K562 (cell line): ENCODE measurements around the gene ERLIN1. TPM values are rescaled to one million over a fixed set of nuclear protein-coding genes. Genes with fewer than 3 reads are reported as not detected.

Experiments
- ARNT ChIP-seq, 2 experiments: fragments of 450-650 bp; IDR thresholded peaks; 2 replicates each; pipeline ENCODE4 v1.6.1; 2016; ENCODE audit warnings: mild to moderate bottlenecking in 1 of 2
- BHLHE40 ChIP-seq: IDR thresholded peaks from 2 replicates; pipeline ENCODE4 v1.6.1; 2011; ENCODE audit warnings: low read length, improper control_type of control experiment
- GTF2B ChIP-seq: IDR thresholded peaks from 2 replicates; pipeline ENCODE4 v1.6.1; 2011; ENCODE audit not compliant: insufficient read length; ENCODE audit errors: extremely low read depth
- HDAC2 ChIP-seq: fragments of 450-650 bp; IDR thresholded peaks from 2 replicates; pipeline ENCODE4 v1.6.1; 2016; ENCODE audit warnings: mild to moderate bottlenecking
- ILK ChIP-seq: fragments of 450-650 bp; IDR thresholded peaks from 2 replicates; pipeline ENCODE4 v1.6.1; 2016; ENCODE audit warnings: missing genetic modification characterization, low read depth, mild to moderate bottlenecking, missing compliant biosample characterization, moderate library complexity, borderline replicate concordance
- MAX ChIP-seq: sonication (generic); formaldehyde crosslinking; IDR thresholded peaks from 2 replicates; pipeline ENCODE4 v1.9.0; 2022; ENCODE audit warnings: mild to moderate bottlenecking, missing genetic modification reagents
- MAZ ChIP-seq, 2 experiments: fragments of 450-650 bp in 1 of 2; sonication (generic) in 1 of 2; formaldehyde crosslinking; IDR thresholded peaks in 1 of 2; conservative IDR thresholded peaks in 1 of 2; 2 replicates each; pipeline versions ENCODE4 v1.4.0 to v1.5.0; 2020; ENCODE audit warnings: mild to moderate bottlenecking in 1 of 2, missing genetic modification reagents in 1 of 2
- MEIS2 ChIP-seq: fragments of 450-650 bp; IDR thresholded peaks from 2 replicates; pipeline ENCODE4 v1.6.1; 2014; ENCODE audit warnings: mild to moderate bottlenecking; ENCODE audit not compliant: partially characterized antibody
- NCOA2 ChIP-seq, 2 experiments: fragments of 450-650 bp; IDR thresholded peaks; 2 replicates each; pipeline ENCODE4 v1.6.1; 2018; ENCODE audit warnings: mild to moderate bottlenecking in 2 of 2, moderate library complexity in 1 of 2; ENCODE audit not compliant: partially characterized antibody in 2 of 2
- NFXL1 ChIP-seq: fragments of 450-650 bp; formaldehyde crosslinking; IDR thresholded peaks from 2 replicates; pipeline ENCODE4 v1.4.0; 2021; ENCODE audit warnings: mild to moderate bottlenecking
- PHTF2 ChIP-seq: fragments of 250-450 bp; sonication (Bioruptor Pico); IDR thresholded peaks from 2 replicates; pipeline ENCODE4 v1.5.0; 2021; ENCODE audit warnings: mild to moderate bottlenecking
- RBM22 ChIP-seq: fragments of 200-400 bp; formaldehyde crosslinking; IDR thresholded peaks from 2 replicates; pipeline ENCODE4 v1.6.1; 2018; ENCODE audit warnings: low read length, low read depth; ENCODE audit not compliant: poor library complexity, severe bottlenecking
- SAP30 ChIP-seq: fragments of 200-600 bp; sonication (generic); IDR thresholded peaks from 2 replicates; pipeline ENCODE4 v1.6.1; 2012; ENCODE audit warnings: borderline replicate concordance, low read depth, mild to moderate bottlenecking, moderate library complexity, low read length, control low read depth, inconsistent platforms; ENCODE audit not compliant: insufficient read depth, poor library complexity, severe bottlenecking
- SIX5 ChIP-seq, 2 experiments: IDR thresholded peaks; 2 replicates each; pipeline ENCODE4 v1.6.1; 2011; ENCODE audit warnings: low read length in 2 of 2, borderline replicate concordance in 1 of 2, low read depth in 1 of 2, mild to moderate bottlenecking in 1 of 2, moderate library complexity in 1 of 2; ENCODE audit not compliant: insufficient read depth in 1 of 2
- SRSF3 ChIP-seq: fragments of 200-400 bp; formaldehyde crosslinking; IDR thresholded peaks from 2 replicates; pipeline ENCODE4 v1.6.1; 2016; ENCODE audit warnings: mild to moderate bottlenecking, low read length, moderate library complexity; ENCODE audit not compliant: insufficient read depth
- TCFL5 ChIP-seq: fragments of 250-450 bp; sonication (Bioruptor Pico); conservative IDR thresholded peaks from 2 replicates; pipeline ENCODE4 v1.6.1; 2021; ENCODE audit warnings: mild to moderate bottlenecking, moderate library complexity, matching md5 sums
- ZNF23 ChIP-seq: fragments of 250-450 bp; sonication (Bioruptor Pico); IDR thresholded peaks from 2 replicates; pipeline ENCODE4 v1.4.0; 2020; ENCODE audit warnings: mild to moderate bottlenecking
- polyA plus RNA-seq, 8 experiments: library from polyadenylated mRNA; depleted of rRNA in 4 of 8; stranded (reverse) in 5 of 8; unstranded in 3 of 8; fragments of >200 nt; fragmentation: Nextera tagmentation in 2 of 8; fragmentation: Illumina TruSeq in 1 of 8; extraction: Ambion mirVana in 2 of 8; extraction: Trizol in 1 of 8; gene quantifications; 2 replicates each; pipeline versions ENCODE4 v1.2.1 to v1.2.3, GENCODE V29; 2011 to 2014; ENCODE audit warnings: inconsistent platforms in 1 of 8, missing spikeins in 1 of 8
- total RNA-seq, 7 experiments: library from RNA; depleted of rRNA in 6 of 7; stranded (reverse); fragments of >200 nt in 6 of 7; fragmentation: Illumina TruSeq in 2 of 7; extraction: Trizol in 2 of 7; gene quantifications; 2 replicates each; pipeline versions ENCODE4 v1.2.1 to v1.2.3, GENCODE V29; 2011 to 2021; ENCODE audit warnings: low replicate concordance in 1 of 7
- TF ChIP-seq, protein P1 (sequence below): fragments of 450-650 bp; IDR thresholded peaks from 2 replicates; pipeline ENCODE4 v1.6.1; 2014; ENCODE audit warnings: low read depth, mild to moderate bottlenecking, moderate library complexity, borderline replicate concordance
- TF ChIP-seq, protein P2 (sequence below): IDR thresholded peaks from 2 replicates; pipeline ENCODE4 v1.6.1; 2016; ENCODE audit warnings: missing genetic modification characterization, missing compliant biosample characterization
- TF ChIP-seq, protein P3 (sequence below): fragments of 450-650 bp; formaldehyde crosslinking; IDR thresholded peaks from 2 replicates; pipeline ENCODE4 v1.4.0; 2020; ENCODE audit warnings: mild to moderate bottlenecking, moderate library complexity

ERLIN1 gene
- total and polyA plus RNA-seq, 9 of the 15 experiments (the other 6 are each of a cell fraction or from before 2014, with no cell fraction given), result 9.8 to 26.8 (median 15.5) TPM

- TF ChIP-seq SAP30 (peak; percentile 49), SRSF3 (no peak), SIX5 (IDR thresholded peaks at IDR 0.05; ENCODE audit: borderline replicate concordance in 1 of 2, insufficient read depth in 1 of 2, low read depth in 1 of 2, low read length in 2 of 2) (no peak), GTF2B (peak; percentile 18), HDAC2 (no peak), RBM22 (no peak), MAX (peak; percentile 88), MEIS2 (peak; percentile 73), BHLHE40 (peak; percentile 99), PHTF2 (CRISPR knock-in tag) (no peak), ILK (tag) (no peak), ARNT (IDR thresholded peaks at IDR 0.05) (no peak), MAZ (CRISPR knock-in tag; conservative IDR thresholded peaks at IDR 0.05 in 1 of 2, IDR thresholded peaks at IDR 0.05 in 1 of 2) (peak; percentile 59 to 89; a peak in 2 of 4 replicates), NFXL1 (CRISPR knock-in tag) (no peak), TCFL5 (CRISPR knock-in tag) (no peak), ZNF23 (no peak), NCOA2 (IDR thresholded peaks at IDR 0.05; ENCODE audit: partially characterized antibody in 2 of 2) (no peak)
- TF ChIP-seq, protein P1, sequence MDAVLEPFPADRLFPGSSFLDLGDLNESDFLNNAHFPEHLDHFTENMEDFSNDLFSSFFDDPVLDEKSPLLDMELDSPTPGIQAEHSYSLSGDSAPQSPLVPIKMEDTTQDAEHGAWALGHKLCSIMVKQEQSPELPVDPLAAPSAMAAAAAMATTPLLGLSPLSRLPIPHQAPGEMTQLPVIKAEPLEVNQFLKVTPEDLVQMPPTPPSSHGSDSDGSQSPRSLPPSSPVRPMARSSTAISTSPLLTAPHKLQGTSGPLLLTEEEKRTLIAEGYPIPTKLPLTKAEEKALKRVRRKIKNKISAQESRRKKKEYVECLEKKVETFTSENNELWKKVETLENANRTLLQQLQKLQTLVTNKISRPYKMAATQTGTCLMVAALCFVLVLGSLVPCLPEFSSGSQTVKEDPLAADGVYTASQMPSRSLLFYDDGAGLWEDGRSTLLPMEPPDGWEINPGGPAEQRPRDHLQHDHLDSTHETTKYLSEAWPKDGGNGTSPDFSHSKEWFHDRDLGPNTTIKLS, result peak; percentile 54; the same call in 1 of the 2 replicates
- TF ChIP-seq, protein P2, sequence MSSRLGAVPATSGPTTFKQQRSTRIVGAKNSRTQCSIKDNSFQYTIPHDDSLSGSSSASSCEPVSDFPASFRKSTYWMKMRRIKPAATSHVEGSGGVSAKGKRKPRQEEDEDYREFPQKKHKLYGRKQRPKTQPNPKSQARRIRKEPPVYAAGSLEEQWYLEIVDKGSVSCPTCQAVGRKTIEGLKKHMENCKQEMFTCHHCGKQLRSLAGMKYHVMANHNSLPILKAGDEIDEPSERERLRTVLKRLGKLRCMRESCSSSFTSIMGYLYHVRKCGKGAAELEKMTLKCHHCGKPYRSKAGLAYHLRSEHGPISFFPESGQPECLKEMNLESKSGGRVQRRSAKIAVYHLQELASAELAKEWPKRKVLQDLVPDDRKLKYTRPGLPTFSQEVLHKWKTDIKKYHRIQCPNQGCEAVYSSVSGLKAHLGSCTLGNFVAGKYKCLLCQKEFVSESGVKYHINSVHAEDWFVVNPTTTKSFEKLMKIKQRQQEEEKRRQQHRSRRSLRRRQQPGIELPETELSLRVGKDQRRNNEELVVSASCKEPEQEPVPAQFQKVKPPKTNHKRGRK, result no peak
- TF ChIP-seq, protein P3, sequence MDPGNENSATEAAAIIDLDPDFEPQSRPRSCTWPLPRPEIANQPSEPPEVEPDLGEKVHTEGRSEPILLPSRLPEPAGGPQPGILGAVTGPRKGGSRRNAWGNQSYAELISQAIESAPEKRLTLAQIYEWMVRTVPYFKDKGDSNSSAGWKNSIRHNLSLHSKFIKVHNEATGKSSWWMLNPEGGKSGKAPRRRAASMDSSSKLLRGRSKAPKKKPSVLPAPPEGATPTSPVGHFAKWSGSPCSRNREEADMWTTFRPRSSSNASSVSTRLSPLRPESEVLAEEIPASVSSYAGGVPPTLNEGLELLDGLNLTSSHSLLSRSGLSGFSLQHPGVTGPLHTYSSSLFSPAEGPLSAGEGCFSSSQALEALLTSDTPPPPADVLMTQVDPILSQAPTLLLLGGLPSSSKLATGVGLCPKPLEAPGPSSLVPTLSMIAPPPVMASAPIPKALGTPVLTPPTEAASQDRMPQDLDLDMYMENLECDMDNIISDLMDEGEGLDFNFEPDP, result no peak
Observed at GRCh38 chr10:100185364-100186252, at the start of gene ERLIN1 (continued).
